Measurements from ENCODE around the gene ADAMTS2.

ADAMTS2 gene

GRCh38 chr5:179266291-179267070 is 78.8 kb downstream of the ADAMTS2 start:
- DNase-seq (ENCODE audit: low read depth), result peak; percentile 52

- peak; percentile 99 for DNase-seq (ENCODE audit: low read depth)
These were observed 79.6 kb downstream of the ADAMTS2 start for GRCh38 chr5:179265514-179266290.

GRCh38 chr5:179264783-179265513 is 80.3 kb downstream of the ADAMTS2 start:
- no peak for DNase-seq (ENCODE audit: low read depth)

- DNase-seq (ENCODE audit: low read depth), result no peak
These were observed 81.0 kb downstream of the ADAMTS2 start for GRCh38 chr5:179264053-179264782.

- DNase-seq (ENCODE audit: low read depth), result no peak
These were observed 81.7 kb downstream of the ADAMTS2 start for GRCh38 chr5:179263391-179264052.

- no peak for DNase-seq (ENCODE audit: low read depth)
These were observed 82.9 kb downstream of the ADAMTS2 start for GRCh38 chr5:179262126-179262920.

- peak; percentile 59 for DNase-seq (ENCODE audit: low read depth)
These were observed 83.7 kb downstream of the ADAMTS2 start for GRCh38 chr5:179261301-179262125.

GRCh38 chr5:179260324-179261070 is 84.8 kb downstream of the ADAMTS2 start:
- no peak for DNase-seq (ENCODE audit: low read depth)

- DNase-seq (ENCODE audit: low read depth), result peak; percentile 17
These were observed 85.4 kb downstream of the ADAMTS2 start for GRCh38 chr5:179259731-179260323.

- peak; percentile 98 for DNase-seq (ENCODE audit: low read depth)
These were observed 86.1 kb downstream of the ADAMTS2 start for GRCh38 chr5:179258922-179259730.

- DNase-seq (ENCODE audit: low read depth), result peak; percentile 48
These were observed 87.0 kb downstream of the ADAMTS2 start for GRCh38 chr5:179258001-179258921.

GRCh38 chr5:179257176-179257682 is 88.0 kb downstream of the ADAMTS2 start:
- no peak for DNase-seq (ENCODE audit: low read depth)

- DNase-seq (ENCODE audit: low read depth), result no peak
These were observed 88.7 kb downstream of the ADAMTS2 start for GRCh38 chr5:179256328-179257175.

- DNase-seq (ENCODE audit: low read depth), result no peak
These were observed 89.5 kb downstream of the ADAMTS2 start for GRCh38 chr5:179255527-179256327.

Measured in ELR (cell line).